ENCODE measurements around the gene MS4A4A.

- TF ChIP-seq CTCF (IDR thresholded peaks at IDR 0.05; ENCODE audit: low read depth, low read length, poor library complexity, severe bottlenecking): no peak
- TF ChIP-seq EZH2phosphoT487 (IDR thresholded peaks at IDR 0.05; ENCODE audit: borderline replicate concordance, low read length): no peak
Observed at GRCh38 chr11:60303661-60304060, 23.2 kb downstream of the MS4A4A start.
